HepG2 (cell line): ENCODE data around the gene CEBPG. TPM values are rescaled to one million over a fixed set of nuclear protein-coding genes. Genes with fewer than 3 reads are reported as not detected.
A peak's percentile ranks its signal among the peaks of the same experiment; 100 is the strongest.

ENCODE experiments used
- IRF2 ChIP-seq: IDR thresholded peaks from 2 replicates; pipeline ENCODE4 v1.6.1; 2018; ENCODE audit warnings: missing genetic modification reagents, missing compliant biosample characterization
- KDM5A ChIP-seq: fragments of 200-600 bp; sonication (generic); IDR thresholded peaks from 2 replicates; pipeline ENCODE4 v1.7.0; 2018; ENCODE audit warnings: antibody characterized with exemption, mild to moderate bottlenecking, low read length, borderline replicate concordance
- NFYC ChIP-seq: IDR thresholded peaks from 2 replicates; pipeline ENCODE4 v1.6.1; 2016; ENCODE audit warnings: missing genetic modification reagents, missing compliant biosample characterization
- SAFB2 ChIP-seq: sonication (generic); formaldehyde crosslinking; IDR thresholded peaks from 2 replicates; pipeline ENCODE4 v1.5.1; 2020; ENCODE audit warnings: missing genetic modification reagents, low read depth, mild to moderate bottlenecking, borderline replicate concordance
- SAP130 ChIP-seq: IDR thresholded peaks from 2 replicates; pipeline ENCODE4 v1.6.1; 2016; ENCODE audit warnings: low read depth
- TEAD2 ChIP-seq: sonication (generic); formaldehyde crosslinking; IDR thresholded peaks from 2 replicates; pipeline ENCODE4 v1.9.0; 2021; ENCODE audit warnings: missing genetic modification reagents
- WIZ ChIP-seq: sonication (generic); formaldehyde crosslinking; IDR thresholded peaks from 2 replicates; pipeline ENCODE4 v1.5.1; 2020; ENCODE audit warnings: mild to moderate bottlenecking, missing genetic modification reagents
- ZNF337 ChIP-seq: sonication (generic); formaldehyde crosslinking; IDR thresholded peaks from 2 replicates; pipeline ENCODE4 v1.5.1; 2020; ENCODE audit warnings: missing genetic modification reagents, low read depth, mild to moderate bottlenecking, borderline replicate concordance
- ZNF34 ChIP-seq: sonication (generic); formaldehyde crosslinking; IDR thresholded peaks from 2 replicates; pipeline ENCODE4 v1.4.0; 2020; ENCODE audit warnings: mild to moderate bottlenecking, missing genetic modification reagents, borderline replicate concordance
- ZNF446 ChIP-seq: sonication (generic); formaldehyde crosslinking; IDR thresholded peaks from 2 replicates; pipeline ENCODE4 v1.5.0; 2020; ENCODE audit warnings: mild to moderate bottlenecking, missing genetic modification reagents
- ZNF501 ChIP-seq: sonication (generic); formaldehyde crosslinking; IDR thresholded peaks from 2 replicates; pipeline ENCODE4 v1.5.1; 2020; ENCODE audit warnings: mild to moderate bottlenecking, moderate library complexity, missing genetic modification reagents
- polyA plus RNA-seq, 8 experiments: library from polyadenylated mRNA; depleted of rRNA in 3 of 8; stranded (reverse) in 7 of 8; unstranded in 1 of 8; fragments of >200 nt; fragmentation: Illumina TruSeq in 4 of 8; extraction: Trizol in 4 of 8; gene quantifications; 2 replicates each; pipeline versions ENCODE4 v1.2.1 to v1.2.3, GENCODE V29; 2011 to 2016; ENCODE audit warnings: low read depth in 4 of 8, missing spikeins in 1 of 8, mixed read lengths in 1 of 8; ENCODE audit not compliant: insufficient read depth in 1 of 8
- total RNA-seq, 5 experiments: library from RNA; depleted of rRNA; stranded (reverse); fragments of >200 nt; fragmentation: Illumina TruSeq; extraction: Trizol; gene quantifications; 2 replicates each; pipeline ENCODE4 v1.2.3, GENCODE V29; 2016; ENCODE audit warnings: low read depth in 1 of 5
- TF ChIP-seq, protein P1 (sequence below): sonication (generic); formaldehyde crosslinking; IDR thresholded peaks from 2 replicates; pipeline ENCODE4 v1.4.0; 2020; ENCODE audit warnings: mild to moderate bottlenecking, missing genetic modification reagents
- TF ChIP-seq, protein P2 (sequence below): sonication (generic); formaldehyde crosslinking; conservative IDR thresholded peaks from 2 replicates; pipeline ENCODE4 v1.8.0; 2022; ENCODE audit warnings: missing genetic modification reagents
- TF ChIP-seq, protein P3 (sequence below): sonication (generic); formaldehyde crosslinking; IDR thresholded peaks from 2 replicates; pipeline ENCODE4 v1.4.0; 2020; ENCODE audit warnings: mild to moderate bottlenecking, missing genetic modification reagents
- TF ChIP-seq, protein P4 (sequence below): sonication (generic); formaldehyde crosslinking; IDR thresholded peaks from 2 replicates; pipeline ENCODE4 v1.4.0; 2020; ENCODE audit warnings: missing genetic modification reagents
- TF ChIP-seq, protein P5 (sequence below): sonication (generic); formaldehyde crosslinking; IDR thresholded peaks from 2 replicates; pipeline ENCODE4 v1.4.0; 2020; ENCODE audit warnings: missing genetic modification reagents

CEBPG gene
- total and polyA plus RNA-seq, 2 of the 13 experiments (the other 11 are each of a cell fraction or from before 2014, with no cell fraction given) = 25.7 to 34.3 TPM

DNA sequence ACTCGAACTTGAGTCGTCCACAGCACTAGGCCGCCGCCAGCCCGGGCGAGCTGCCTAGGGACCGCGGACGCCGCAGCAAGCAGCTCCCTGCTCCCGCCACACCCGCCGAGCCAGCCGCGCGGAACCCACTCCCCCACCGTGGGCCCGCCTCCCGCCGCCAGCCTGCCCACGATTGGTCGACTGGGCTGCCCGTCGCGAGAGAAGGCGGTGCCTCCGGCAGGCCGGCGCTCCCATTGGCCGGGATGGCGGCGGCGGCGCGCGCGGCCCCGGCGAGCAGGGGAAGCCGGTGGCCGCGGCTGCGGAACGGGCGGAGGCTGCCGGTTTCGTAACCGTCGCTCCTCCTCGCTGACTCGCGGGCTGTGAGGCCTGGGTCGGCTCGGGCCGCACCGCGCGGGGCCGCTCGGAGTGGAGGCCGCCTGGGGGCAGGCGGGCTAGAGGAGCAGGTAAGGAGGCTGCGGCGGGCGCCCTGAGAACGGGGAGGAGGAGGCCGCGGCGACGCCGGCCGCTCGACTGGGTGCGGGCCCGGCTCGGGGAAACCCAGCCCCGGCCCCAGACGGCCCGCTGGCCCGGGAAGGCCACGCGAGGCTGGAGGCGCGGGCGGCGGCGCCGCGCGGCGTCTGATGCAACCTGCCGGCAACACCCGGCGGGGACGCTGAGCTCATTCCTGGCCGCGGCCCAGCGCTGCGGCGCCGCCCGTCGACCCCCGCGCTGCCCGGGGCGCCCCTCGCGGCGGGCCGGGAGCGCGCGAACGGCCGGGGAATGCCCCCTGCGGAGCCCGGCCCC is at the start of gene CEBPG (continued):
- TF ChIP-seq, protein P1, sequence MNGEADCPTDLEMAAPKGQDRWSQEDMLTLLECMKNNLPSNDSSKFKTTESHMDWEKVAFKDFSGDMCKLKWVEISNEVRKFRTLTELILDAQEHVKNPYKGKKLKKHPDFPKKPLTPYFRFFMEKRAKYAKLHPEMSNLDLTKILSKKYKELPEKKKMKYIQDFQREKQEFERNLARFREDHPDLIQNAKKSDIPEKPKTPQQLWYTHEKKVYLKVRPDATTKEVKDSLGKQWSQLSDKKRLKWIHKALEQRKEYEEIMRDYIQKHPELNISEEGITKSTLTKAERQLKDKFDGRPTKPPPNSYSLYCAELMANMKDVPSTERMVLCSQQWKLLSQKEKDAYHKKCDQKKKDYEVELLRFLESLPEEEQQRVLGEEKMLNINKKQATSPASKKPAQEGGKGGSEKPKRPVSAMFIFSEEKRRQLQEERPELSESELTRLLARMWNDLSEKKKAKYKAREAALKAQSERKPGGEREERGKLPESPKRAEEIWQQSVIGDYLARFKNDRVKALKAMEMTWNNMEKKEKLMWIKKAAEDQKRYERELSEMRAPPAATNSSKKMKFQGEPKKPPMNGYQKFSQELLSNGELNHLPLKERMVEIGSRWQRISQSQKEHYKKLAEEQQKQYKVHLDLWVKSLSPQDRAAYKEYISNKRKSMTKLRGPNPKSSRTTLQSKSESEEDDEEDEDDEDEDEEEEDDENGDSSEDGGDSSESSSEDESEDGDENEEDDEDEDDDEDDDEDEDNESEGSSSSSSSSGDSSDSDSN (CRISPR knock-in tag) = peak; percentile 87; the same call in 1 of the 2 replicates
- TF ChIP-seq, protein P2, sequence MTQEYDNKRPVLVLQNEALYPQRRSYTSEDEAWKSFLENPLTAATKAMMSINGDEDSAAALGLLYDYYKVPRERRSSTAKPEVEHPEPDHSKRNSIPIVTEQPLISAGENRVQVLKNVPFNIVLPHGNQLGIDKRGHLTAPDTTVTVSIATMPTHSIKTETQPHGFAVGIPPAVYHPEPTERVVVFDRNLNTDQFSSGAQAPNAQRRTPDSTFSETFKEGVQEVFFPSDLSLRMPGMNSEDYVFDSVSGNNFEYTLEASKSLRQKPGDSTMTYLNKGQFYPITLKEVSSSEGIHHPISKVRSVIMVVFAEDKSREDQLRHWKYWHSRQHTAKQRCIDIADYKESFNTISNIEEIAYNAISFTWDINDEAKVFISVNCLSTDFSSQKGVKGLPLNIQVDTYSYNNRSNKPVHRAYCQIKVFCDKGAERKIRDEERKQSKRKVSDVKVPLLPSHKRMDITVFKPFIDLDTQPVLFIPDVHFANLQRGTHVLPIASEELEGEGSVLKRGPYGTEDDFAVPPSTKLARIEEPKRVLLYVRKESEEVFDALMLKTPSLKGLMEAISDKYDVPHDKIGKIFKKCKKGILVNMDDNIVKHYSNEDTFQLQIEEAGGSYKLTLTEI (CRISPR knock-in tag) = no peak
- peak; percentile 89 for TF ChIP-seq NFYC (CRISPR knock-in tag)
- TF ChIP-seq ZNF337 (CRISPR knock-in tag) = no peak
- TF ChIP-seq IRF2 = no peak
- TF ChIP-seq, protein P3, sequence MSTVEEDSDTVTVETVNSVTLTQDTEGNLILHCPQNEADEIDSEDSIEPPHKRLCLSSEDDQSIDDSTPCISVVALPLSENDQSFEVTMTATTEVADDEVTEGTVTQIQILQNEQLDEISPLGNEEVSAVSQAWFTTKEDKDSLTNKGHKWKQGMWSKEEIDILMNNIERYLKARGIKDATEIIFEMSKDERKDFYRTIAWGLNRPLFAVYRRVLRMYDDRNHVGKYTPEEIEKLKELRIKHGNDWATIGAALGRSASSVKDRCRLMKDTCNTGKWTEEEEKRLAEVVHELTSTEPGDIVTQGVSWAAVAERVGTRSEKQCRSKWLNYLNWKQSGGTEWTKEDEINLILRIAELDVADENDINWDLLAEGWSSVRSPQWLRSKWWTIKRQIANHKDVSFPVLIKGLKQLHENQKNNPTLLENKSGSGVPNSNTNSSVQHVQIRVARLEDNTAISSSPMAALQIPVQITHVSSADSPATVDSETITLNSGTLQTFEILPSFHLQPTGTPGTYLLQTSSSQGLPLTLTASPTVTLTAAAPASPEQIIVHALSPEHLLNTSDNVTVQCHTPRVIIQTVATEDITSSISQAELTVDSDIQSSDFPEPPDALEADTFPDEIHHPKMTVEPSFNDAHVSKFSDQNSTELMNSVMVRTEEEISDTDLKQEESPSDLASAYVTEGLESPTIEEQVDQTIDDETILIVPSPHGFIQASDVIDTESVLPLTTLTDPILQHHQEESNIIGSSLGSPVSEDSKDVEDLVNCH (CRISPR knock-in tag) = no peak
- TF ChIP-seq TEAD2 = no peak
- TF ChIP-seq ZNF501 = no peak
- peak; percentile 53; the same call in 1 of the 2 replicates for TF ChIP-seq KDM5A
- no peak for TF ChIP-seq ZNF446 (CRISPR knock-in tag)
- no peak for TF ChIP-seq WIZ (CRISPR knock-in tag)
- TF ChIP-seq SAFB2 (CRISPR knock-in tag) = peak; percentile 66; the same call in 1 of the 2 replicates
- TF ChIP-seq, protein P4, sequence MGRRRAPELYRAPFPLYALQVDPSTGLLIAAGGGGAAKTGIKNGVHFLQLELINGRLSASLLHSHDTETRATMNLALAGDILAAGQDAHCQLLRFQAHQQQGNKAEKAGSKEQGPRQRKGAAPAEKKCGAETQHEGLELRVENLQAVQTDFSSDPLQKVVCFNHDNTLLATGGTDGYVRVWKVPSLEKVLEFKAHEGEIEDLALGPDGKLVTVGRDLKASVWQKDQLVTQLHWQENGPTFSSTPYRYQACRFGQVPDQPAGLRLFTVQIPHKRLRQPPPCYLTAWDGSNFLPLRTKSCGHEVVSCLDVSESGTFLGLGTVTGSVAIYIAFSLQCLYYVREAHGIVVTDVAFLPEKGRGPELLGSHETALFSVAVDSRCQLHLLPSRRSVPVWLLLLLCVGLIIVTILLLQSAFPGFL = 0 out of 2 replicates have a peak, but pooled peaks have one; percentile 53
- peak; percentile 73 for TF ChIP-seq SAP130 (CRISPR knock-in tag)
- TF ChIP-seq ZNF34 = no peak
- TF ChIP-seq, protein P5, sequence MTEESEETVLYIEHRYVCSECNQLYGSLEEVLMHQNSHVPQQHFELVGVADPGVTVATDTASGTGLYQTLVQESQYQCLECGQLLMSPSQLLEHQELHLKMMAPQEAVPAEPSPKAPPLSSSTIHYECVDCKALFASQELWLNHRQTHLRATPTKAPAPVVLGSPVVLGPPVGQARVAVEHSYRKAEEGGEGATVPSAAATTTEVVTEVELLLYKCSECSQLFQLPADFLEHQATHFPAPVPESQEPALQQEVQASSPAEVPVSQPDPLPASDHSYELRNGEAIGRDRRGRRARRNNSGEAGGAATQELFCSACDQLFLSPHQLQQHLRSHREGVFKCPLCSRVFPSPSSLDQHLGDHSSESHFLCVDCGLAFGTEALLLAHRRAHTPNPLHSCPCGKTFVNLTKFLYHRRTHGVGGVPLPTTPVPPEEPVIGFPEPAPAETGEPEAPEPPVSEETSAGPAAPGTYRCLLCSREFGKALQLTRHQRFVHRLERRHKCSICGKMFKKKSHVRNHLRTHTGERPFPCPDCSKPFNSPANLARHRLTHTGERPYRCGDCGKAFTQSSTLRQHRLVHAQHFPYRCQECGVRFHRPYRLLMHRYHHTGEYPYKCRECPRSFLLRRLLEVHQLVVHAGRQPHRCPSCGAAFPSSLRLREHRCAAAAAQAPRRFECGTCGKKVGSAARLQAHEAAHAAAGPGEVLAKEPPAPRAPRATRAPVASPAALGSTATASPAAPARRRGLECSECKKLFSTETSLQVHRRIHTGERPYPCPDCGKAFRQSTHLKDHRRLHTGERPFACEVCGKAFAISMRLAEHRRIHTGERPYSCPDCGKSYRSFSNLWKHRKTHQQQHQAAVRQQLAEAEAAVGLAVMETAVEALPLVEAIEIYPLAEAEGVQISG (CRISPR knock-in tag) = peak; percentile 72; the same call in 1 of the 2 replicates
